ENCODE measurements around the gene CFAP53. TPM values are rescaled to one million over a fixed set of nuclear protein-coding genes. Genes with fewer than 3 reads are reported as not detected.

Gene CFAP53
- total and polyA plus RNA-seq, 2 donors (not counting 3 experiments of a cell fraction or from before 2014, with no cell fraction given): 0.12 to 0.18 TPM

- H3K9me1 ChIP-seq (replicated peaks; ENCODE audit: control insufficient read depth, extremely low read depth, insufficient read depth, low read length): no peaks in the 10 kb centered on the region
- no peak for DNase-seq (ENCODE audit: low read depth, low spot score)
- H3K36me3 ChIP-seq (ENCODE audit: control insufficient read depth in 2 of 2, extremely low read depth in 1 of 2, insufficient read depth in 2 of 2, low read length in 2 of 2): no peaks in the 10 kb centered on the region
- BruUV-seq (replicated peaks): no TSS peak
- ChIA-PET POLR2A (no interaction called here), CTCF (no interaction called here)
- FAIRE-seq: no peak
- H3K4me3 ChIP-seq (replicated peaks in 1 of 3; ENCODE audit: insufficient read depth in 1 of 3, low read depth in 1 of 3, low read length in 3 of 3): no peak overlapping the region
- H3K27ac ChIP-seq (ENCODE audit: insufficient read depth, low read depth, low read length): no peak overlapping the region
- H2AFZ ChIP-seq (ENCODE audit: low read depth, low read length): no peak overlapping the region
- H3K4me2 ChIP-seq (ENCODE audit: insufficient read depth, low read length): no peak overlapping the region
- no peaks in the 10 kb centered on the region for H3K79me2 ChIP-seq (ENCODE audit: control insufficient read depth, insufficient read depth, low read length)
- H3K9ac ChIP-seq (replicated peaks; ENCODE audit: extremely low read depth, insufficient read depth, low read length): no peak overlapping the region
- no peak for TF ChIP-seq FOS (IDR thresholded peaks at IDR 0.05; ENCODE audit: borderline replicate concordance, insufficient read depth, low read length)
- TF ChIP-seq CTCF (IDR thresholded peaks at IDR 0.05; ENCODE audit: extremely low read depth in 1 of 2, insufficient read depth in 1 of 2, low read depth in 1 of 2, low read length in 2 of 2): no peak
- no peak for TF ChIP-seq POLR2AphosphoS5 (IDR thresholded peaks at IDR 0.05; ENCODE audit: insufficient read depth, low read depth, low read length)
- TF ChIP-seq POLR2A (IDR thresholded peaks at IDR 0.05; ENCODE audit: low read depth, low read length): no peak
- no peak for TF ChIP-seq GATA2 (IDR thresholded peaks at IDR 0.05; ENCODE audit: insufficient read depth, insufficient read length, low read depth, low read length)
- no peak for TF ChIP-seq MAX (IDR thresholded peaks at IDR 0.05; ENCODE audit: insufficient read depth, insufficient read length)
- dilution Hi-C loops (cut with MboI; ENCODE audit: extremely low pct_ligation_motif_present, low sequenced_read_pairs): no loop called here
- no peaks in the 10 kb centered on the region for H3K4me1 ChIP-seq (ENCODE audit: control insufficient read depth, extremely low read depth, insufficient read depth, low read length)
- no peaks in the 10 kb centered on the region for H3K9me3 ChIP-seq (replicated peaks; ENCODE audit: control insufficient read depth, insufficient read depth, low read length)
- no peaks in the 10 kb centered on the region for H4K20me1 ChIP-seq (replicated peaks; ENCODE audit: control insufficient read depth, extremely low read depth, insufficient read depth, low read length)
- intact Hi-C loops (cut with micrococcal nuclease): no loop called here
- H3K27me3 ChIP-seq (ENCODE audit: control insufficient read depth in 2 of 2, insufficient read depth in 2 of 2, low read length in 2 of 2): peaks cover 0 to 5% of the 10 kb centered on the region in 2 experiments
Observed at GRCh38 chr18:50186385-50186784, 79.9 kb downstream of the CFAP53 start.

GRCh38 chr18:50183556-50183955, 82.7 kb downstream of the CFAP53 start:
- TF ChIP-seq POLR2A (IDR thresholded peaks at IDR 0.05; ENCODE audit: low read depth, low read length): no peak
- TF ChIP-seq MYC (IDR thresholded peaks at IDR 0.05; ENCODE audit: low read depth, low read length): no peak
- TF ChIP-seq FOS (IDR thresholded peaks at IDR 0.05; ENCODE audit: borderline replicate concordance, insufficient read depth, low read length): no peak
- TF ChIP-seq CTCF (IDR thresholded peaks at IDR 0.05; ENCODE audit: extremely low read depth in 1 of 2, insufficient read depth in 1 of 2, low read depth in 1 of 2, low read length in 2 of 2): no peak
- no peak for TF ChIP-seq GATA2 (IDR thresholded peaks at IDR 0.05; ENCODE audit: insufficient read depth, insufficient read length, low read depth, low read length)
- TF ChIP-seq POLR2AphosphoS5 (IDR thresholded peaks at IDR 0.05; ENCODE audit: insufficient read depth, low read depth, low read length): no peak
- no peak for TF ChIP-seq EZH2 (IDR thresholded peaks at IDR 0.05; ENCODE audit: borderline replicate concordance, low read depth, low read length, severe bottlenecking)
- no peak for TF ChIP-seq MAX (IDR thresholded peaks at IDR 0.05; ENCODE audit: insufficient read depth, insufficient read length)
- TF ChIP-seq JUN (IDR thresholded peaks at IDR 0.05; ENCODE audit: borderline replicate concordance, insufficient read depth, insufficient read length, low read depth): no peak
- Histone ChIP-seq H3K4me3 (replicated peaks in 1 of 3; ENCODE audit: insufficient read depth in 1 of 3, low read depth in 1 of 3, low read length in 3 of 3) (no peak overlapping the region), H3K79me2 (ENCODE audit: control insufficient read depth, insufficient read depth, low read length) (no peaks in the 10 kb centered on the region), H3K4me2 (ENCODE audit: insufficient read depth, low read length) (no peak overlapping the region), H4K20me1 (replicated peaks; ENCODE audit: control insufficient read depth, extremely low read depth, insufficient read depth, low read length) (no peaks in the 10 kb centered on the region), H3K4me1 (ENCODE audit: control insufficient read depth, extremely low read depth, insufficient read depth, low read length) (no peaks in the 10 kb centered on the region), H3K9me1 (replicated peaks; ENCODE audit: control insufficient read depth, extremely low read depth, insufficient read depth, low read length) (no peaks in the 10 kb centered on the region), H3K27ac (ENCODE audit: insufficient read depth, low read depth, low read length) (no peak overlapping the region), H3K36me3 (ENCODE audit: control insufficient read depth in 2 of 2, extremely low read depth in 1 of 2, insufficient read depth in 2 of 2, low read length in 2 of 2) (no peaks in the 10 kb centered on the region), H2AFZ (ENCODE audit: low read depth, low read length) (no peak overlapping the region), H3K27me3 (ENCODE audit: control insufficient read depth in 2 of 2, insufficient read depth in 2 of 2, low read length in 2 of 2) (peaks cover 0 to 2% of the 10 kb centered on the region in 2 experiments), H3K9me3 (replicated peaks; ENCODE audit: control insufficient read depth, insufficient read depth, low read length) (no peaks in the 10 kb centered on the region), H3K9ac (replicated peaks; ENCODE audit: extremely low read depth, insufficient read depth, low read length) (no peak overlapping the region)
- POLR2A ChIA-PET: no interaction called here
- DNase-seq (ENCODE audit: low read depth, low spot score) (no peak), FAIRE-seq (no peak)
- CTCF ChIA-PET: interaction anchor here (0.9 kb wide), 1 partner anchor 19 kb away, joined by 3 read pairs; no protein-coding TSS in a partner anchor
- dilution Hi-C loops (cut with MboI; ENCODE audit: extremely low pct_ligation_motif_present, low sequenced_read_pairs): no loop called here
- intact Hi-C loops (cut with micrococcal nuclease): no loop called here
- no TSS peak for BruUV-seq (replicated peaks)
